Measurements from ENCODE around the gene MCUB. TPM values are rescaled to one million over a fixed set of nuclear protein-coding genes. Genes with fewer than 3 reads are reported as not detected.
A peak's percentile ranks its signal among the peaks of the same experiment; 100 is the strongest.

The MCUB gene
- polyA plus RNA-seq, 3 donors: 117 to 125 (median 123) TPM

- Histone ChIP-seq H3K27me3 (ENCODE audit: control insufficient read depth in 2 of 2, insufficient read depth in 2 of 2, low read length in 2 of 2) (peaks cover 0 to 5% of the 10 kb centered on the region in 2 donors), H3K36me3 (replicated peaks in 1 of 2; ENCODE audit: control insufficient read depth in 1 of 2, insufficient read depth in 2 of 2, low read length in 2 of 2) (no peaks in the 10 kb centered on the region), H3K4me1 (ENCODE audit: control insufficient read depth in 1 of 2, insufficient read depth in 2 of 2, low read length in 2 of 2) (peaks cover 16 to 17% of the 10 kb centered on the region in 2 donors), H4K20me1 (ENCODE audit: insufficient read depth, low read length) (no peaks in the 10 kb centered on the region), H2AFZ (ENCODE audit: insufficient read depth, low read depth, low read length, poor library complexity, severe bottlenecking) (peak overlapping the region; percentile 99), H3K27ac (ENCODE audit: low read depth in 1 of 2, low read length in 2 of 2) (peak overlapping the region in 1 of 2 donors; percentile 66), H3K9ac (ENCODE audit: insufficient read depth, low read length, poor library complexity, severe bottlenecking) (peak overlapping the region; percentile 60), H3K9me3 (replicated peaks in 1 of 2; ENCODE audit: control insufficient read depth in 1 of 2, insufficient read depth in 1 of 2, low read length in 2 of 2) (no peaks in the 10 kb centered on the region), H3K4me3 (replicated peaks in 1 of 3; ENCODE audit: low read depth in 2 of 3, low read length in 3 of 3) (peak overlapping the region; percentile 68 to 90 (median 86)), H3K4me2 (replicated peaks; ENCODE audit: extremely low read depth, low read length, poor library complexity, severe bottlenecking) (peak overlapping the region; percentile 82), H3K79me2 (ENCODE audit: insufficient read depth, low read length) (no peaks in the 10 kb centered on the region)
- no peak for TF ChIP-seq CTCF (IDR thresholded peaks at IDR 0.05)
- WGBS (ENCODE audit: insufficient coverage): 0% methylated on average over 16 of the region's 25 CpGs
- peak overlapping the region in 5 of 7 donors; percentile 7 to 81 (median 39) for H3K27ac Mint-ChIP-seq
- peaks cover 15% of the 10 kb centered on the region for H3K4me1 Mint-ChIP-seq
- no peak for DNase-seq
- no peaks in the 10 kb centered on the region for H3K9me3 Mint-ChIP-seq
- H3K27me3 Mint-ChIP-seq (ENCODE audit: low read depth in 3 of 3): peaks cover 5 to 13% (median 7%) of the 10 kb centered on the region in 3 donors
- peak overlapping the region; percentile 89 to 92 for H3K4me3 Mint-ChIP-seq
- intact Hi-C loops (cut with micrococcal nuclease): no loop called here
- H3K36me3 Mint-ChIP-seq: peaks cover 1 to 4% of the 10 kb centered on the region in 2 donors
These were observed 169.2 kb downstream of the MCUB start for GRCh38 chr4:109729117-109729717.

GRCh38 chr4:109729718-109730618 is 169.9 kb downstream of the MCUB start, which contains the start of gene PLA2G12A:
Gene PLA2G12A (minus strand): TSS chr4:109730070. CDS start chr4:109729809, 261 bp downstream.
- peak within 1 kb of the TSS; percentile 99 for H2AFZ ChIP-seq (ENCODE audit: insufficient read depth, low read depth, low read length, poor library complexity, severe bottlenecking)
- peak within 1 kb of the TSS; percentile 68 to 90 (median 86) for H3K4me3 ChIP-seq (replicated peaks in 1 of 3; ENCODE audit: low read depth in 2 of 3, low read length in 3 of 3)
- Mint-ChIP-seq H3K27ac (peak within 1 kb of the TSS; percentile 37 to 81 (median 50)), H3K36me3 (peaks cover 1 to 4% of the 10 kb centered on the region in 2 donors), H3K4me3 (peak within 1 kb of the TSS; percentile 90 to 93), H3K27me3 (ENCODE audit: low read depth in 3 of 3) (peaks cover 5 to 13% (median 7%) of the 10 kb centered on the region in 3 donors), H3K4me1 (peaks cover 15% of the 10 kb centered on the region), H3K9me3 (no peaks in the 10 kb centered on the region)
- WGBS (ENCODE audit: insufficient coverage): under 1% methylated on average over 62 of the region's 83 CpGs
- H4K20me1 ChIP-seq (ENCODE audit: insufficient read depth, low read length): no peaks in the 10 kb centered on the region
- H3K9me3 ChIP-seq (replicated peaks in 1 of 2; ENCODE audit: control insufficient read depth in 1 of 2, insufficient read depth in 1 of 2, low read length in 2 of 2): no peaks in the 10 kb centered on the region
- intact Hi-C loops (cut with micrococcal nuclease): no loop called here
- H3K4me1 ChIP-seq (ENCODE audit: control insufficient read depth in 1 of 2, insufficient read depth in 2 of 2, low read length in 2 of 2): peaks cover 16 to 17% of the 10 kb centered on the region in 2 donors
- no peaks in the 10 kb centered on the region for H3K79me2 ChIP-seq (ENCODE audit: insufficient read depth, low read length)
- peak within 1 kb of the TSS; percentile 11 to 66 for H3K27ac ChIP-seq (ENCODE audit: low read depth in 1 of 2, low read length in 2 of 2)
- H3K36me3 ChIP-seq (replicated peaks in 1 of 2; ENCODE audit: control insufficient read depth in 1 of 2, insufficient read depth in 2 of 2, low read length in 2 of 2): no peaks in the 10 kb centered on the region
- peak within 1 kb of the TSS; percentile 60 for H3K9ac ChIP-seq (ENCODE audit: insufficient read depth, low read length, poor library complexity, severe bottlenecking)
- peak; percentile 25 to 40 (median 26) for DNase-seq
- TF ChIP-seq CTCF (IDR thresholded peaks at IDR 0.05): no peak
- peak within 1 kb of the TSS; percentile 82 for H3K4me2 ChIP-seq (replicated peaks; ENCODE audit: extremely low read depth, low read length, poor library complexity, severe bottlenecking)
- peaks cover 0 to 5% of the 10 kb centered on the region in 2 donors for H3K27me3 ChIP-seq (ENCODE audit: control insufficient read depth in 2 of 2, insufficient read depth in 2 of 2, low read length in 2 of 2)

All from CD14-positive monocyte (primary cell).